PC-9 (cell line): ENCODE data around the gene ZNF384. TPM values are rescaled to one million over a fixed set of nuclear protein-coding genes. Genes with fewer than 3 reads are reported as not detected.

Source experiments
- Bru-seq: library from RNA; stranded (reverse); fragments of 400-500 nt; gene quantifications from one replicate; lab custom pipeline; 2021; lab: Mats Ljungman, UMichigan
- BruChase-seq, 2 experiments: library from RNA; stranded (reverse); fragments of 400-500 nt; gene quantifications; one replicate each; lab custom pipeline; 2021; lab: Mats Ljungman, UMichigan
- BruUV-seq: library from RNA; stranded (reverse); fragments of 400-500 nt; replicated peaks from 2 replicates; lab custom pipeline; 2021; lab: Mats Ljungman, UMichigan
- CTCF ChIA-PET: fragments of 300-600 bp; sonication (Branson Sonifier 250); formaldehyde crosslinking; loops from one replicate; lab custom pipeline; 2022; ENCODE audit warnings: antibody characterized with exemption; lab: Charles Lee
- POLR2A ChIA-PET: fragments of 300-600 bp; sonication (Branson Sonifier 250); formaldehyde crosslinking; loops from one replicate; lab custom pipeline; 2022; ENCODE audit warnings: antibody characterized with exemption; ENCODE audit not compliant: unreplicated experiment; lab: Charles Lee
- DNase-seq, 2 experiments: peaks; one replicate each; pipeline versions ENCODE4 v3.0.0 to v3.0.0-alpha.2; 2015 to 2022; ENCODE audit warnings: mixed read lengths in 1 of 2
- H2AFZ ChIP-seq: fragments of 200-600 bp; sonication (generic); 2 replicates; pipeline ENCODE4 v1.8.1; 2017; ENCODE audit warnings: antibody characterized with exemption
- H3F3A ChIP-seq: fragments of 200-600 bp; sonication (generic); 2 replicates; pipeline ENCODE4 v1.8.1; 2017; ENCODE audit warnings: antibody characterized with exemption, mild to moderate bottlenecking, low read depth; ENCODE audit not compliant: insufficient read depth
- H3K27ac ChIP-seq: fragments of 200-600 bp; sonication (generic); 2 replicates; pipeline ENCODE4 v1.6.1; 2016; ENCODE audit warnings: mixed run types
- H3K27me3 ChIP-seq: fragments of 200-600 bp; sonication (generic); 2 replicates; pipeline ENCODE4 v1.6.1; 2016; ENCODE audit warnings: low read depth, mixed run types; ENCODE audit not compliant: insufficient read depth
- H3K36me3 ChIP-seq: fragments of 200-600 bp; sonication (generic); 2 replicates; pipeline ENCODE4 v1.6.1; 2016; ENCODE audit warnings: low read depth, mixed run types
- H3K4me1 ChIP-seq: fragments of 200-600 bp; sonication (generic); replicated peaks from 2 replicates; pipeline ENCODE4 v1.6.1; 2016; ENCODE audit warnings: mixed run types; ENCODE audit not compliant: insufficient read depth
- H3K4me2 ChIP-seq: fragments of 200-600 bp; sonication (generic); 2 replicates; pipeline ENCODE4 v1.6.1; 2017; ENCODE audit warnings: mixed run types
- H3K4me3 ChIP-seq: fragments of 200-600 bp; sonication (generic); 2 replicates; pipeline ENCODE4 v1.6.1; 2016; ENCODE audit warnings: mixed run types
- H3K79me2 ChIP-seq: fragments of 200-600 bp; sonication (generic); 2 replicates; pipeline ENCODE4 v1.6.1; 2017; ENCODE audit warnings: low read depth, mixed run types
- H3K9me2 ChIP-seq: fragments of 200-600 bp; sonication (generic); 2 replicates; pipeline ENCODE4 v1.8.1; 2017; ENCODE audit warnings: mild to moderate bottlenecking; ENCODE audit not compliant: insufficient read depth
- H3K9me3 ChIP-seq: fragments of 200-600 bp; sonication (generic); 2 replicates; pipeline ENCODE4 v1.8.1; 2016; ENCODE audit warnings: low read depth; ENCODE audit not compliant: insufficient read depth
- H4K20me1 ChIP-seq: fragments of 200-600 bp; sonication (generic); 2 replicates; pipeline ENCODE4 v1.8.1; 2017; ENCODE audit not compliant: insufficient read depth
- CTCF ChIP-seq: fragments of 200-600 bp; sonication (generic); conservative IDR thresholded peaks from 2 replicates; pipeline ENCODE4 v1.6.1; 2017; ENCODE audit warnings: mixed run types, antibody characterized with exemption, mild to moderate bottlenecking, moderate library complexity
- EZH2 ChIP-seq: fragments of 200-600 bp; sonication (generic); IDR thresholded peaks from 2 replicates; pipeline ENCODE4 v1.8.0; 2017; ENCODE audit warnings: antibody characterized with exemption, low read depth
- intact Hi-C: fragments of 100-400 bp; cut with micrococcal nuclease; formaldehyde crosslinking; loops from one replicate; pipeline ENCODE4 v1.10.0; 2022; ENCODE audit not compliant: unreplicated experiment
- long read RNA-seq: library from polyadenylated mRNA; stranded (forward); transcript quantifications from one replicate; pipeline ENCODE4 v2.0.0, GENCODE V29; 2022
- total RNA-seq: library from RNA; stranded (reverse); gene quantifications from 2 replicates; pipeline ENCODE4 v1.2.3, GENCODE V29; 2021

Gene ZNF384
- 74.3 and 106 TPM in 2 replicates for total RNA-seq
- Bru-seq, nascent RNA, result percentile 95 among the genes with signal in this experiment
- BruChase-seq, experiment 1, labeled RNA remaining after a 2-hour chase, result percentile 86 among the genes with signal in this experiment
- percentile 89 among the genes with signal in this experiment for BruChase-seq, experiment 2, labeled RNA remaining after a 6-hour chase
- long read RNA-seq, transcript ZNF384-201 (10 exons, 3,266 nt), result major isoform, 5 of 68 reads
- long read RNA-seq, partial matches to known transcripts, result 22 of 68 reads
- long read RNA-seq, other reads (novel, unspliced or antisense), result 40 of 68 reads

- no peak for TF ChIP-seq CTCF
- TF ChIP-seq EZH2, result no peak
- peaks cover 66% of the 10 kb centered on the region for H3K79me2 ChIP-seq
These were observed at the start of gene ZNF384 for GRCh38 chr12:6688999-6689882. Gene ZNF384 (minus strand): TSS chr12:6689375. CDS start chr12:6679520, 9,855 bp downstream.

GRCh38 chr12:6736754-6737153, 47.6 kb upstream of the ZNF384 start:
- no TSS peak for BruUV-seq
- Histone ChIP-seq H2AFZ (no peak overlapping the region), H3K79me2 (no peaks in the 10 kb centered on the region), H3K27me3 (no peaks in the 10 kb centered on the region), H3K4me1 (no peaks in the 10 kb centered on the region; the same call in 1 of the 2 replicates), H3F3A (0 out of 2 replicates have a peak, but pooled peaks cover 7% of the 10 kb centered on the region), H3K27ac (no peak overlapping the region), H3K4me3 (no peak overlapping the region), H3K4me2 (no peak overlapping the region), H3K9me2 (no peaks in the 10 kb centered on the region), H3K9me3 (no peaks in the 10 kb centered on the region), H4K20me1 (no peaks in the 10 kb centered on the region), H3K36me3 (no peaks in the 10 kb centered on the region)
- no peak for DNase-seq
- intact Hi-C loops, result no loop called here
- POLR2A ChIA-PET, result no interaction called here
- no peak for TF ChIP-seq CTCF
- TF ChIP-seq EZH2, result no peak
- CTCF ChIA-PET, result interaction anchor here (0.6 to 3.2 kb wide), 4 partner anchors 16 to 147 kb away, joined by 3 to 14 read pairs (median 4); partner anchors contain the start of gene MLF2

More at GRCh38 chr12:6688999-6689882, at the start of gene ZNF384:
- H3K36me3 ChIP-seq, result peaks cover 15% of the 10 kb centered on the region; the same call in 1 of the 2 replicates
- ChIA-PET CTCF (interaction anchor here (0.5 to 1.2 kb wide), 23 partner anchors 8 to 493 kb away, joined by 3 to 15 read pairs (median 4); partner anchors contain the start of genes MLF2, SPSB2, USP5 and VAMP1), POLR2A (interaction anchor here (0.5 to 1.8 kb wide), 26 partner anchors 20 to 1074 kb away, joined by 3 to 63 read pairs (median 7); partner anchors contain the start of genes COPS7A, GAPDH, LPAR5 and MLF2)
- no peaks in the 10 kb centered on the region for H3K9me2 ChIP-seq
- peak within 1 kb of the TSS; percentile 97 for H3K4me2 ChIP-seq
- no peaks in the 10 kb centered on the region for H3K9me3 ChIP-seq
- H3K4me1 ChIP-seq, result peaks cover 27% of the 10 kb centered on the region
- BruUV-seq, result no TSS peak
- peak within 1 kb of the TSS; percentile 72 for H3K4me3 ChIP-seq
- peaks cover 24% of the 10 kb centered on the region for H3F3A ChIP-seq
- H4K20me1 ChIP-seq, result peaks cover 24% of the 10 kb centered on the region
- no peaks in the 10 kb centered on the region for H3K27me3 ChIP-seq
- intact Hi-C loops, result loop anchor here (1.0 to 10.0 kb wide), 12 partner anchors 26 to 276 kb away; partner anchors contain the start of genes COPS7A, ING4, MLF2 and NOP2
- peak within 1 kb of the TSS; percentile 87 for H2AFZ ChIP-seq
- DNase-seq, result peak; percentile 98 to 99
- peak within 1 kb of the TSS; percentile 84 for H3K27ac ChIP-seq
